Osteocyte (in vitro differentiated cells): Measurements from ENCODE around the gene IL22RA2. TPM values are rescaled to one million over a fixed set of nuclear protein-coding genes. Genes with fewer than 3 reads are reported as not detected.

Source experiments
- DNase-seq: peaks from one replicate; pipeline ENCODE4 v3.0.0; 2021; ENCODE audit warnings: mixed read lengths; ENCODE audit not compliant: unreplicated experiment; ENCODE audit errors: extremely low spot score
- H3K27ac Mint-ChIP-seq: one replicate; pipeline ENCODE4 v1.8.0; 2021; ENCODE audit warnings: mild to moderate bottlenecking, mixed read lengths; ENCODE audit not compliant: unreplicated experiment
- H3K27me3 Mint-ChIP-seq: one replicate; pipeline ENCODE4 v1.8.0; 2021; ENCODE audit warnings: mixed read lengths; ENCODE audit not compliant: unreplicated experiment
- H3K36me3 Mint-ChIP-seq: one replicate; pipeline ENCODE4 v1.8.0; 2021; ENCODE audit warnings: mixed read lengths; ENCODE audit not compliant: unreplicated experiment
- H3K4me1 Mint-ChIP-seq: one replicate; pipeline ENCODE4 v1.8.0; 2021; ENCODE audit warnings: mixed read lengths; ENCODE audit not compliant: unreplicated experiment
- H3K4me3 Mint-ChIP-seq: one replicate; pipeline ENCODE4 v1.8.0; 2021; ENCODE audit warnings: mild to moderate bottlenecking, moderate library complexity, mixed read lengths; ENCODE audit not compliant: unreplicated experiment
- H3K9me3 Mint-ChIP-seq: one replicate; pipeline ENCODE4 v1.8.0; 2021; ENCODE audit warnings: mixed read lengths; ENCODE audit not compliant: unreplicated experiment
- total RNA-seq: library from RNA; stranded (reverse); gene quantifications from 2 replicates; pipeline ENCODE4 v1.2.1, GENCODE V29; 2021
- TF ChIP-seq, protein P1 (sequence below): fragments of 200-600 bp; sonication (generic); IDR thresholded peaks from 2 replicates; pipeline ENCODE4 v1.5.0; 2021; ENCODE audit warnings: antibody characterized with exemption, mild to moderate bottlenecking, moderate library complexity

The IL22RA2 gene
- total RNA-seq, 1 donor from 2014 or later, result not detected

DNA sequence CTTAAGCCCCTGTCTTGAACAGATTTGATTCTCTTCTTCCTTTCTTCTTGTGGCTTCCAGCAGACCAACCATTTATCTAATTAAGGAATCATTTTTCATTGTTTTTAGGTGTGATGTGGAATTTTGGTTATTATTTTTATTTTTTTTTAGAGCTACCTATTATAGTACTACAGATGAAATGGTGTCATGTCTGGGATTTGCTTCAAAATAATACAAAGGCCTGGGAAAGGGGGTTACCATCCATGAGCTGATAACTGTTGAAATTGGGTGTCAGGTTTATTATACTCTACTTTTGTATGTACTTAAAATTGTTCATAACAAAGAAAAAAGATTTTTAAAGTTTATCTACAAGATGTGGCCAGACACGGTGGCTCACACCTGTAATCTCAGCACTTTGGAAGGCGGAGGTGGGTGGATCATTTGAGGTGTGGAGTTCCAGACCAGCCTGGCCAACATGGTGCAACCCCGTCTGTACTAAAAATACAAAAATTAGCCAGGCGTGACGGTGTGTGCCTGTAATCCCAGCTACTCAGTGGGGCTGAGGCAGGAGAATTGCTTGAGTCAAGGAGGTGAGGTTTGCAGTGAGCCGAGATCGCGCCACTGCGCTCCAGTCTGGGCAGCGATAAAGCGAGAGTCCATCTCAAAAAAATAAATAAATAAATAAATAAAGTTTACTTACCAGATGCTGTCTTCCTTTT is 561 bp downstream of the IL22RA2 start:
- peaks cover 19% of the 10 kb centered on the region for H3K27me3 Mint-ChIP-seq
- TF ChIP-seq, protein P1, sequence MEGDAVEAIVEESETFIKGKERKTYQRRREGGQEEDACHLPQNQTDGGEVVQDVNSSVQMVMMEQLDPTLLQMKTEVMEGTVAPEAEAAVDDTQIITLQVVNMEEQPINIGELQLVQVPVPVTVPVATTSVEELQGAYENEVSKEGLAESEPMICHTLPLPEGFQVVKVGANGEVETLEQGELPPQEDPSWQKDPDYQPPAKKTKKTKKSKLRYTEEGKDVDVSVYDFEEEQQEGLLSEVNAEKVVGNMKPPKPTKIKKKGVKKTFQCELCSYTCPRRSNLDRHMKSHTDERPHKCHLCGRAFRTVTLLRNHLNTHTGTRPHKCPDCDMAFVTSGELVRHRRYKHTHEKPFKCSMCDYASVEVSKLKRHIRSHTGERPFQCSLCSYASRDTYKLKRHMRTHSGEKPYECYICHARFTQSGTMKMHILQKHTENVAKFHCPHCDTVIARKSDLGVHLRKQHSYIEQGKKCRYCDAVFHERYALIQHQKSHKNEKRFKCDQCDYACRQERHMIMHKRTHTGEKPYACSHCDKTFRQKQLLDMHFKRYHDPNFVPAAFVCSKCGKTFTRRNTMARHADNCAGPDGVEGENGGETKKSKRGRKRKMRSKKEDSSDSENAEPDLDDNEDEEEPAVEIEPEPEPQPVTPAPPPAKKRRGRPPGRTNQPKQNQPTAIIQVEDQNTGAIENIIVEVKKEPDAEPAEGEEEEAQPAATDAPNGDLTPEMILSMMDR, result no peak
- H3K4me3 Mint-ChIP-seq, result no peak overlapping the region
- H3K9me3 Mint-ChIP-seq, result no peaks in the 10 kb centered on the region
- no peak for DNase-seq
- H3K36me3 Mint-ChIP-seq, result no peaks in the 10 kb centered on the region
- H3K4me1 Mint-ChIP-seq, result no peaks in the 10 kb centered on the region
- no peak overlapping the region for H3K27ac Mint-ChIP-seq

- Mint-ChIP-seq H3K4me1 (no peaks in the 10 kb centered on the region), H3K9me3 (no peaks in the 10 kb centered on the region), H3K4me3 (no peak overlapping the region), H3K27ac (no peak overlapping the region), H3K36me3 (no peaks in the 10 kb centered on the region), H3K27me3 (peaks cover 17% of the 10 kb centered on the region)
- TF ChIP-seq, protein P1, result no peak
- no peak for DNase-seq
Measured at GRCh38 chr6:137171824-137172733, 1.4 kb downstream of the IL22RA2 start.

DNA sequence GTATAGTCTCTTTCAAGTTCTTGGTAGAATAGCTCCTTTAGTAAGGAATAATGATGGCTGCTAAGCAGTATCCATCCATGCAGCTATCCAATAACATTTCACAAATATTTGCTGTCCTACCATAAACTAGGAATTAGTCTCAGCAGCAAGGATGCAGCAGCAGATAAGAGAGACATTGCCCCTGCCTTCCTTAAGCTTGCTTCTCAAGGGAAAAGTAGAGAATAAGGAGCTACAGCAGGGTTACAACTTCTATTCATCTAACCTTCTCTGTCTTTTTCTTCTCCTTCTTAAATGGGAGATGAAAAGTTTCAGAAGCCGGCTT is 2.4 kb downstream of the IL22RA2 start:
- no peaks in the 10 kb centered on the region for H3K36me3 Mint-ChIP-seq
- H3K9me3 Mint-ChIP-seq, result no peaks in the 10 kb centered on the region
- TF ChIP-seq, protein P1, result no peak
- no peak overlapping the region for H3K4me3 Mint-ChIP-seq
- peaks cover 17% of the 10 kb centered on the region for H3K27me3 Mint-ChIP-seq
- no peak for DNase-seq
- no peak overlapping the region for H3K27ac Mint-ChIP-seq
- no peaks in the 10 kb centered on the region for H3K4me1 Mint-ChIP-seq

- Mint-ChIP-seq H3K27me3 (peaks cover 12% of the 10 kb centered on the region), H3K9me3 (no peaks in the 10 kb centered on the region), H3K36me3 (no peaks in the 10 kb centered on the region), H3K4me3 (no peak overlapping the region), H3K4me1 (no peaks in the 10 kb centered on the region), H3K27ac (no peak overlapping the region)
- TF ChIP-seq, protein P1, result no peak
- no peak for DNase-seq
Measured at GRCh38 chr6:137170266-137171052, 3.0 kb downstream of the IL22RA2 start.
